Breast epithelium (tissue), 4 donors: ENCODE results near the gene SGCB. TPM values are rescaled to one million over a fixed set of nuclear protein-coding genes. Genes with fewer than 3 reads are reported as not detected.

Source experiments
- DNase-seq, 2 donors: peaks; one replicate each; pipeline ENCODE4 v3.0.0-alpha.2; 2019; ENCODE audit warnings: low spot score in 2 of 2
- H3K27ac ChIP-seq, 2 donors: fragments of 200-600 bp; sonication (generic) in 1 of 2; one replicate each; pipeline ENCODE4 v1.5.1; 2016 to 2019; ENCODE audit warnings: mild to moderate bottlenecking in 1 of 2
- H3K27me3 ChIP-seq, 2 donors: fragments of 200-600 bp; sonication (generic) in 1 of 2; one replicate each; pipeline versions ENCODE4 v1.5.1 to v1.6.0; 2017 to 2019; ENCODE audit warnings: control low read depth in 1 of 2, mild to moderate bottlenecking in 1 of 2
- H3K36me3 ChIP-seq: fragments of 200-600 bp; one replicate; pipeline ENCODE4 v1.5.1; 2019
- H3K4me1 ChIP-seq, 2 donors: fragments of 200-600 bp; sonication (generic); one replicate each; pipeline ENCODE4 v1.5.1; 2016 to 2019; ENCODE audit warnings: control low read depth in 1 of 2
- H3K4me3 ChIP-seq, 3 donors: fragments of 200-600 bp; sonication (generic); 1 replicate in 2 of 3; 2 replicates in 1 of 3; pipeline ENCODE4 v1.5.1; 2016 to 2019; ENCODE audit warnings: mild to moderate bottlenecking in 3 of 3, moderate library complexity in 2 of 3
- H3K9me3 ChIP-seq, 2 donors: fragments of 200-600 bp; sonication (generic) in 1 of 2; one replicate each; pipeline ENCODE4 v1.5.1; 2016 to 2019; ENCODE audit warnings: control low read depth in 1 of 2
- POLR2A ChIP-seq: fragments of 450-650 bp; IDR thresholded peaks from one replicate; pipeline ENCODE4 v1.6.1; 2016; ENCODE audit warnings: antibody characterized with exemption, mild to moderate bottlenecking, moderate library complexity
- POLR2AphosphoS5 ChIP-seq, 3 donors: sonication (generic); formaldehyde crosslinking; IDR thresholded peaks; one replicate each; pipeline ENCODE4 v1.6.1; 2017; ENCODE audit warnings: antibody characterized with exemption in 3 of 3
- intact Hi-C: fragments of 100-400 bp; cut with DNase I; formaldehyde crosslinking; loops from one replicate; pipeline ENCODE4 v1.15.1; 2023; ENCODE audit warnings: low total_unique reads
- total RNA-seq, 3 donors: library from RNA; depleted of rRNA; stranded (reverse); fragments of >200 nt; gene quantifications; one replicate each; pipeline ENCODE4 v1.1.0, GENCODE V29; 2016
- TF ChIP-seq, protein P1 (sequence below), 3 donors: fragments of 450-650 bp; IDR thresholded peaks; one replicate each; pipeline ENCODE4 v1.5.1; 2016 to 2017; ENCODE audit warnings: antibody characterized with exemption in 3 of 3, mild to moderate bottlenecking in 3 of 3, moderate library complexity in 3 of 3

The SGCB gene
- total RNA-seq, 3 donors from 2014 or later: 22.2 to 46.6 (median 24.3) TPM

DNA sequence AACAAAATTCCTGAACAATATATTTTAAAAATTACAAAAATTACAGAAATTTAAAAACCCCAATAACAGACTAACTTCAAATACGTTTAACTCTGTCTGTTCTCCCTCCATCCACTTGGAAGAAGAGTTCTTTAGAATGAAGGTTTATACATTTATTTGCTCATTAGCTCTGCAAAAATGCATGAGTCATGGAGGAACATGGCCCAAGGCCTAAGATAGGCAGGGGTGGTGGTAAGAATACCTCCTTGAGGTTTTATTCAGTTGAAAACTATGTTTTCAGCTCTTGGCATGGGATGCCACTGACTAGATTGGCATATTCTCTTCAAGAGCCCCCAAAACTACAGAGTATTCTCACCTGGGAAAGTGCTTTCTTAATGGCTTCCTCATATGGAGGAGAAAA, 9.1 kb downstream of the SGCB start:
- Histone ChIP-seq H3K27me3 (no peaks in the 10 kb centered on the region), H3K9me3 (no peaks in the 10 kb centered on the region), H3K36me3 (peaks cover 5% of the 10 kb centered on the region), H3K27ac (no peak overlapping the region), H3K4me1 (no peaks in the 10 kb centered on the region), H3K4me3 (no peak overlapping the region)
- no peak for TF ChIP-seq POLR2AphosphoS5 (IDR thresholded peaks at IDR 0.05)
- TF ChIP-seq, protein P1, sequence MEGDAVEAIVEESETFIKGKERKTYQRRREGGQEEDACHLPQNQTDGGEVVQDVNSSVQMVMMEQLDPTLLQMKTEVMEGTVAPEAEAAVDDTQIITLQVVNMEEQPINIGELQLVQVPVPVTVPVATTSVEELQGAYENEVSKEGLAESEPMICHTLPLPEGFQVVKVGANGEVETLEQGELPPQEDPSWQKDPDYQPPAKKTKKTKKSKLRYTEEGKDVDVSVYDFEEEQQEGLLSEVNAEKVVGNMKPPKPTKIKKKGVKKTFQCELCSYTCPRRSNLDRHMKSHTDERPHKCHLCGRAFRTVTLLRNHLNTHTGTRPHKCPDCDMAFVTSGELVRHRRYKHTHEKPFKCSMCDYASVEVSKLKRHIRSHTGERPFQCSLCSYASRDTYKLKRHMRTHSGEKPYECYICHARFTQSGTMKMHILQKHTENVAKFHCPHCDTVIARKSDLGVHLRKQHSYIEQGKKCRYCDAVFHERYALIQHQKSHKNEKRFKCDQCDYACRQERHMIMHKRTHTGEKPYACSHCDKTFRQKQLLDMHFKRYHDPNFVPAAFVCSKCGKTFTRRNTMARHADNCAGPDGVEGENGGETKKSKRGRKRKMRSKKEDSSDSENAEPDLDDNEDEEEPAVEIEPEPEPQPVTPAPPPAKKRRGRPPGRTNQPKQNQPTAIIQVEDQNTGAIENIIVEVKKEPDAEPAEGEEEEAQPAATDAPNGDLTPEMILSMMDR (IDR thresholded peaks at IDR 0.05): no peak
- no peak for TF ChIP-seq POLR2A
- DNase-seq: no peak
- intact Hi-C loops: no loop called here

DNA sequence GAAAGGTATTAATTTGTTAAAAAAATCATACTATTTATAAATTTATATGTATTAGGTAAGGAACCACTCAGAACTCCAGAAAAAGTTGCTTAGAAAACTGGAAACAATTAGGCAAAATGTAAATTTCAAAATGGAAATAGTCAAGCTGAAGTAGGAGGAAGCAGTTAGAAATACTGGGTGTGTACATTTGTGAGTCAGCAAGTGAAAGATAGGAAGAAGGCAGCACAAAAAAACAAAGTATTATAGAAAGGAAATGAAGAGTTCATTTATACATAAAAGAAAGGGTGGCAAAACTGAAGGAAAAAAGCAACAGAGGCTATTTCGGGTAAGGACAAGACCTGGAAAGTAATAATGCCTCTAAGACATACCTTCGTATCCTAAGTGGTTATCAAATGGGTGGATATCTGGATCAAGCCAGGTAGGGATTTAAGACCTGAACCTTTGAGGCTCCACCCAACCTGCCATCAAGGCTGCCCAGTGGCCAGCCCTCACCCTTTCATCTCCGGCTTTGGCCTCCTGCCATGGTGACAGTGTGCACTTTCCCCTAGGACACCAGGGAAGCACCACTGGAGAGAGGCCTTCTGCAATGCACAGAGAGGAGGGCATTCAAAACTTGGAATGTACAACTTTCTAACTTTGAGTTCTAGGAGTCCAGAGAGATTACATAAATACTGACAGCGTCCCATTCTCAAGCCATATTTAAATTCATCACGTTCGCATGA, 18.0 kb downstream of the SGCB start, which contains the start of gene LRRC66:
LRRC66 (minus strand) TSS at position 428 of the 722 bp plus-strand sequence. CDS start 2,750 bp downstream, outside the sequence.
- DNase-seq: no peak
- Histone ChIP-seq H3K4me1 (no peaks in the 10 kb centered on the region), H3K9me3 (no peaks in the 10 kb centered on the region), H3K36me3 (no peaks in the 10 kb centered on the region), H3K27ac (no peak within 1 kb of the TSS), H3K27me3 (no peaks in the 10 kb centered on the region), H3K4me3 (no peak within 1 kb of the TSS)
- TF ChIP-seq, protein P1 (IDR thresholded peaks at IDR 0.05): no peak
- TF ChIP-seq POLR2AphosphoS5 (IDR thresholded peaks at IDR 0.05) (no peak), POLR2A (no peak)
- intact Hi-C loops: no loop called here

DNA sequence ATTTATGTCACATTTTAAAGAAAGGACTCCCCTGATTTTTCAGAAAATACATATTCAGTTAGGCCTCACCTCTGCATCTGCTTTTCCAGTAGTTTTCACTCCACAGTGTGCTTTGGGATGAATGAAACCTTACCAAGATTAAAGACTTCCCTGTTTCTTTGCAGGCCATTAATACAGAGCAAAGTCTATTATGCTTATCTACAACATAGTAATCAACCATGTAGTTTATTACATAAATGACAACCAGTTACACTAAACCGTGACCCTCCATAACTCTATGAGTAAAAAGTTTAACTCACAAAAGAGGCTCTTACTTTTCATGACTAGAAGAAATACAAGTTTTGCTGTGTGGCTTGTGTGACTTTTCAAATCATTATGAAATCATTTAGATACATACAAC, 20.3 kb downstream of the SGCB start:
- TF ChIP-seq POLR2A (no peak), POLR2AphosphoS5 (IDR thresholded peaks at IDR 0.05) (no peak)
- TF ChIP-seq, protein P1 (IDR thresholded peaks at IDR 0.05): no peak

DNA sequence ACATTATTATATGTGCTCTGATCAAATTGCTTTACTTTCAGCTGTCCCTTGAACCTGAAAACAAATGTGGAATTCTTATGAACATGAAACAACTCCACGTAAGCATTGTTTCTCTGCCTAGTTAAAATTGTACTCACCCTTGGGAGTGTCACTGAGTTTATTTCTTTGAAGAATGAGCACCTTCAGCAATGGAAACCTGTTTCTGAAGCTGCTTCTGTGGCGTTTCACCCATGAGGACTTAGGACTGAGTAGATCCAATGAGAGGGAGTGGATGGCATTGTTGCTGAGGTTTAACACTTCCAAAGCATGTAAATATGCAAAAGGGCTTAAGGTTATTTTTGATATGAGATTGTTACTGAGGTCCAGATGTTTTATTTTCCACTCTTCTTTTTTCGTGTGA, 21.1 kb downstream of the SGCB start:
- Histone ChIP-seq H3K27me3 (no peaks in the 10 kb centered on the region), H3K4me3 (no peak overlapping the region), H3K36me3 (no peaks in the 10 kb centered on the region), H3K27ac (no peak overlapping the region), H3K9me3 (no peaks in the 10 kb centered on the region), H3K4me1 (no peaks in the 10 kb centered on the region)
- TF ChIP-seq POLR2A (no peak), POLR2AphosphoS5 (IDR thresholded peaks at IDR 0.05) (no peak)
- TF ChIP-seq, protein P1 (IDR thresholded peaks at IDR 0.05): no peak
- DNase-seq: no peak
- intact Hi-C loops: no loop called here

More for the DNA sequence above, 20.3 kb downstream of the SGCB start:
- H3K4me1 ChIP-seq: no peaks in the 10 kb centered on the region
- intact Hi-C loops: no loop called here
- DNase-seq: no peak
- H3K27me3 ChIP-seq: no peaks in the 10 kb centered on the region
- no peak overlapping the region for H3K27ac ChIP-seq
- H3K4me3 ChIP-seq: no peak overlapping the region
- H3K9me3 ChIP-seq: no peaks in the 10 kb centered on the region
- no peaks in the 10 kb centered on the region for H3K36me3 ChIP-seq

DNA sequence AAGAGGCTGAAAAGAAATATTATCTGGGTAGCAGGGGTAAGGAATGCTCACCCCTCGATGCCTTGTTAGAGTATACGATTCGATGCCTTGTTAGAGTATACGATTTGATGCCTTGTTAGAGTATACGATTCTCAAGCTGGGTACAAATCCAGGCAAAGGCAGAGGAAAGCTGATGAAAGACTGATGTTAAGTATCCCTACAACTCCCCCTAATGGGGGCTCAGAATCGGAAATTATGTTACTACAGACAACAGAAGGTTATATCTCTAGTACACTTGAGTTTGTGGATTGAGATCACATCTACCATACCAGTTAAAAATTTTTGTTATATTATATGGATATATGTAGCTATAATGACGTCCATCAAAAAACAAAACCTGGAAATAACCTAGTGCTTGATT, 22.7 kb downstream of the SGCB start:
- Histone ChIP-seq H3K4me1 (no peaks in the 10 kb centered on the region), H3K27me3 (no peaks in the 10 kb centered on the region), H3K4me3 (no peak overlapping the region), H3K9me3 (no peaks in the 10 kb centered on the region), H3K36me3 (no peaks in the 10 kb centered on the region), H3K27ac (no peak overlapping the region)
- DNase-seq: no peak
- TF ChIP-seq, protein P1 (IDR thresholded peaks at IDR 0.05): no peak
- no peak for TF ChIP-seq POLR2AphosphoS5 (IDR thresholded peaks at IDR 0.05)
- TF ChIP-seq POLR2A: no peak
- intact Hi-C loops: no loop called here
